PC-9 (cell line): ENCODE results near the gene PRICKLE2. TPM values are rescaled to one million over a fixed set of nuclear protein-coding genes. Genes with fewer than 3 reads are reported as not detected.

ENCODE experiments used
- BruUV-seq: library from RNA; stranded (reverse); fragments of 400-500 nt; replicated peaks from 2 replicates; lab custom pipeline; 2021; lab: Mats Ljungman, UMichigan
- CTCF ChIA-PET: fragments of 300-600 bp; sonication (Branson Sonifier 250); formaldehyde crosslinking; loops from one replicate; lab custom pipeline; 2022; ENCODE audit warnings: antibody characterized with exemption; lab: Charles Lee
- POLR2A ChIA-PET: fragments of 300-600 bp; sonication (Branson Sonifier 250); formaldehyde crosslinking; loops from one replicate; lab custom pipeline; 2022; ENCODE audit warnings: antibody characterized with exemption; ENCODE audit not compliant: unreplicated experiment; lab: Charles Lee
- DNase-seq, 2 experiments: peaks; one replicate each; pipeline versions ENCODE4 v3.0.0 to v3.0.0-alpha.2; 2015 to 2022; ENCODE audit warnings: mixed read lengths in 1 of 2
- H2AFZ ChIP-seq: fragments of 200-600 bp; sonication (generic); 2 replicates; pipeline ENCODE4 v1.8.1; 2017; ENCODE audit warnings: antibody characterized with exemption
- H3F3A ChIP-seq: fragments of 200-600 bp; sonication (generic); 2 replicates; pipeline ENCODE4 v1.8.1; 2017; ENCODE audit warnings: antibody characterized with exemption, mild to moderate bottlenecking, low read depth; ENCODE audit not compliant: insufficient read depth
- H3K27ac ChIP-seq: fragments of 200-600 bp; sonication (generic); 2 replicates; pipeline ENCODE4 v1.6.1; 2016; ENCODE audit warnings: mixed run types
- H3K27me3 ChIP-seq: fragments of 200-600 bp; sonication (generic); 2 replicates; pipeline ENCODE4 v1.6.1; 2016; ENCODE audit warnings: low read depth, mixed run types; ENCODE audit not compliant: insufficient read depth
- H3K36me3 ChIP-seq: fragments of 200-600 bp; sonication (generic); 2 replicates; pipeline ENCODE4 v1.6.1; 2016; ENCODE audit warnings: low read depth, mixed run types
- H3K4me1 ChIP-seq: fragments of 200-600 bp; sonication (generic); replicated peaks from 2 replicates; pipeline ENCODE4 v1.6.1; 2016; ENCODE audit warnings: mixed run types; ENCODE audit not compliant: insufficient read depth
- H3K4me2 ChIP-seq: fragments of 200-600 bp; sonication (generic); 2 replicates; pipeline ENCODE4 v1.6.1; 2017; ENCODE audit warnings: mixed run types
- H3K4me3 ChIP-seq: fragments of 200-600 bp; sonication (generic); 2 replicates; pipeline ENCODE4 v1.6.1; 2016; ENCODE audit warnings: mixed run types
- H3K79me2 ChIP-seq: fragments of 200-600 bp; sonication (generic); 2 replicates; pipeline ENCODE4 v1.6.1; 2017; ENCODE audit warnings: low read depth, mixed run types
- H3K9me2 ChIP-seq: fragments of 200-600 bp; sonication (generic); 2 replicates; pipeline ENCODE4 v1.8.1; 2017; ENCODE audit warnings: mild to moderate bottlenecking; ENCODE audit not compliant: insufficient read depth
- H3K9me3 ChIP-seq: fragments of 200-600 bp; sonication (generic); 2 replicates; pipeline ENCODE4 v1.8.1; 2016; ENCODE audit warnings: low read depth; ENCODE audit not compliant: insufficient read depth
- H4K20me1 ChIP-seq: fragments of 200-600 bp; sonication (generic); 2 replicates; pipeline ENCODE4 v1.8.1; 2017; ENCODE audit not compliant: insufficient read depth
- EZH2 ChIP-seq: fragments of 200-600 bp; sonication (generic); IDR thresholded peaks from 2 replicates; pipeline ENCODE4 v1.8.0; 2017; ENCODE audit warnings: antibody characterized with exemption, low read depth
- intact Hi-C: fragments of 100-400 bp; cut with micrococcal nuclease; formaldehyde crosslinking; loops from one replicate; pipeline ENCODE4 v1.10.0; 2022; ENCODE audit not compliant: unreplicated experiment
- total RNA-seq: library from RNA; stranded (reverse); gene quantifications from 2 replicates; pipeline ENCODE4 v1.2.3, GENCODE V29; 2021
- TF ChIP-seq, protein P1 (sequence below): fragments of 200-600 bp; sonication (generic); conservative IDR thresholded peaks from 2 replicates; pipeline ENCODE4 v1.6.1; 2017; ENCODE audit warnings: mixed run types, antibody characterized with exemption, mild to moderate bottlenecking, moderate library complexity

PRICKLE2 gene
- total RNA-seq, 1 experiment from 2014 or later: 7.9 TPM

DNA sequence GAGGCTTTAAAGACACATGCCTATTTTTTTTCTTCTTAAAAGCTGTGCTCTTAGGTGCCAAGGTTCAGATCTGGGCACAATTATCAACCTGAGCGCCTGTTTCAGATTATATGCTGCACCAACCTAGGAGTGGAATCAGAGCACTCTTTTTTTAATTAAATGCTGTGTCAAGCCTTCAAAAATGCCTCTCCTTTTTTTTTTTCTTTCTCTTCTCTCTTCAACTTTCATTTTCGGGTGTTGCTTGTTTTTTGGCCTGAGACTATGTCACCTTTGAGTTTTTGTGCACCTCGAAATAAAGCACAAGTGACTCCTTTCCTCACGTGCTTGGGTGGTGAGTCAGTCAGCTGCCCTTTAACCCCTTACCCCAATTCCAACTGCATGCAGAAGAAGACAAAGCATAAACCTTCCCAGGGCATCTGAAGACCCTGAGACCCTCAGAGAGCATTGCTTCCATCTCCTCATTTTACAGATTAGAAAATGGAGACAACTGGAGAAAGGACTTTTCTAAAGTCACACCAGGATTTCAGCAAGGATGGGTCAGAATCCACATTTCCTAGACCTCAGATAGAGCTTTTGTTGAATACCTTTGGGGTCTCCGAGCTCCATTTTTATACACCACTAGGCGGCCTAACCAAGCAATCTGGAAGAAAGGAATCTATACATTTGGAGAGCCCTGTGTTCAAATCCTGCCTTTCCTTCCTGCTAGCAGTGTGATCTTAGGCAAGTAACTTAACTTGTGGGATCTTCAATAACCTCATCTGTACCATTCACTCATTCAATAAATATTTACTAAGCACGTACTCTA, 631 bp upstream of the PRICKLE2 start:
- BruUV-seq: no TSS peak
- Histone ChIP-seq H3K4me1 (no peaks in the 10 kb centered on the region), H3K9me3 (no peaks in the 10 kb centered on the region), H3K9me2 (no peaks in the 10 kb centered on the region), H3K36me3 (no peaks in the 10 kb centered on the region), H4K20me1 (no peaks in the 10 kb centered on the region), H3K27me3 (no peaks in the 10 kb centered on the region), H2AFZ (no peak overlapping the region), H3K79me2 (no peaks in the 10 kb centered on the region), H3K27ac (no peak overlapping the region), H3K4me3 (no peak overlapping the region), H3K4me2 (no peak overlapping the region), H3F3A (no peaks in the 10 kb centered on the region)
- ChIA-PET CTCF (no interaction called here), POLR2A (interaction anchor here (0.6 kb wide), 2 partner anchors 29 to 1801 kb away, joined by 3 to 4 read pairs; no protein-coding TSS in a partner anchor)
- intact Hi-C loops: no loop called here
- DNase-seq: no peak
- no peak for TF ChIP-seq EZH2
- TF ChIP-seq, protein P1, sequence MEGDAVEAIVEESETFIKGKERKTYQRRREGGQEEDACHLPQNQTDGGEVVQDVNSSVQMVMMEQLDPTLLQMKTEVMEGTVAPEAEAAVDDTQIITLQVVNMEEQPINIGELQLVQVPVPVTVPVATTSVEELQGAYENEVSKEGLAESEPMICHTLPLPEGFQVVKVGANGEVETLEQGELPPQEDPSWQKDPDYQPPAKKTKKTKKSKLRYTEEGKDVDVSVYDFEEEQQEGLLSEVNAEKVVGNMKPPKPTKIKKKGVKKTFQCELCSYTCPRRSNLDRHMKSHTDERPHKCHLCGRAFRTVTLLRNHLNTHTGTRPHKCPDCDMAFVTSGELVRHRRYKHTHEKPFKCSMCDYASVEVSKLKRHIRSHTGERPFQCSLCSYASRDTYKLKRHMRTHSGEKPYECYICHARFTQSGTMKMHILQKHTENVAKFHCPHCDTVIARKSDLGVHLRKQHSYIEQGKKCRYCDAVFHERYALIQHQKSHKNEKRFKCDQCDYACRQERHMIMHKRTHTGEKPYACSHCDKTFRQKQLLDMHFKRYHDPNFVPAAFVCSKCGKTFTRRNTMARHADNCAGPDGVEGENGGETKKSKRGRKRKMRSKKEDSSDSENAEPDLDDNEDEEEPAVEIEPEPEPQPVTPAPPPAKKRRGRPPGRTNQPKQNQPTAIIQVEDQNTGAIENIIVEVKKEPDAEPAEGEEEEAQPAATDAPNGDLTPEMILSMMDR: no peak

DNA sequence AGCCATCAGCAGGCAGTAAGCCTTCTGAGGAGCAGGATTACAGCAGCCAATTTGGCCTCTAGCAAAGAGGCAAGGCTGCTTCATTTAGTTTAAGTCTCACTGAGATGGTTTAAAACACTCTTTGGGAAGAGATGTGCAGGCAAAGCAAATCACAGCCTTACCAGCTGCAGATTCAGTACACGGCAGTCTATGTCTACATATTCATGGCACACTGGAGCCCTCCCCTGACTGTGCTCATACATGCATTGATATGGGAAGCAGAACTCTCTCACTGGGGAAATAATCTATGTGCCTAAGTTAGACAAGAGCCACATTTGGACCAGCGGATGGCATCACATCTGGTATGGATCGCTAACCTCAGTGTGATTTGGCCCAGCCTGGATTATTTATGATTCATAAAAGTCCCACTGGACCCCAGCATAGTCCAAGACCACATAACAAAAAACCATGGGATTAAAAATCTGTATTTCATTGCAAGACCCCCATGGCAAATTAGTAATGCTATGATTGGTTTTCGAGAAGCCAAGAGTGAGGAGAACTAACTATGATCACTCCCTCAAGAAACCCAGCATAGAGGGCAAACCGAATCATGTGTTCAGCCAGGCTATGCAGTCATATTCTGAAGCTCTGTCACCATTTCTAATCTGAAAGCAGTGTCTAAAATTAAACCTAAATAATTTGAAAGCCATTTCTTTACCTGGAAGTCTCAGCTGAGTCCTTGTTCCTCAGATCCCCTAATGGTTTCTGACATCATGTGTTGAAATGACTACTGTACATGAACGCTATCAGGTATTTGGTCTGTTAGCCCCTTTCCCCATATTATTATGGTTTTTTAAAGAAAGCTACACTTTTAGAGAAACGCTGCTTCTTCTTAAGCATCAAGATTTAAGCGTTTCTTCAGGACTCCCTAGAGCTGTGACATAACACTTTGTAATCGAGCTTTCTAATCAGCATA, 1.2 kb downstream of the PRICKLE2 start:
- Histone ChIP-seq H4K20me1 (no peaks in the 10 kb centered on the region), H3F3A (no peaks in the 10 kb centered on the region), H3K36me3 (no peaks in the 10 kb centered on the region), H3K27me3 (no peaks in the 10 kb centered on the region), H2AFZ (no peak overlapping the region), H3K9me2 (no peaks in the 10 kb centered on the region), H3K9me3 (no peaks in the 10 kb centered on the region), H3K4me1 (no peaks in the 10 kb centered on the region), H3K27ac (no peak overlapping the region), H3K79me2 (no peaks in the 10 kb centered on the region), H3K4me3 (no peak overlapping the region), H3K4me2 (no peak overlapping the region)
- TF ChIP-seq EZH2: no peak
- TF ChIP-seq, protein P1: no peak
- DNase-seq: no peak
- BruUV-seq: no TSS peak
- intact Hi-C loops: no loop called here
- POLR2A ChIA-PET: no interaction called here
- CTCF ChIA-PET: no interaction called here

DNA sequence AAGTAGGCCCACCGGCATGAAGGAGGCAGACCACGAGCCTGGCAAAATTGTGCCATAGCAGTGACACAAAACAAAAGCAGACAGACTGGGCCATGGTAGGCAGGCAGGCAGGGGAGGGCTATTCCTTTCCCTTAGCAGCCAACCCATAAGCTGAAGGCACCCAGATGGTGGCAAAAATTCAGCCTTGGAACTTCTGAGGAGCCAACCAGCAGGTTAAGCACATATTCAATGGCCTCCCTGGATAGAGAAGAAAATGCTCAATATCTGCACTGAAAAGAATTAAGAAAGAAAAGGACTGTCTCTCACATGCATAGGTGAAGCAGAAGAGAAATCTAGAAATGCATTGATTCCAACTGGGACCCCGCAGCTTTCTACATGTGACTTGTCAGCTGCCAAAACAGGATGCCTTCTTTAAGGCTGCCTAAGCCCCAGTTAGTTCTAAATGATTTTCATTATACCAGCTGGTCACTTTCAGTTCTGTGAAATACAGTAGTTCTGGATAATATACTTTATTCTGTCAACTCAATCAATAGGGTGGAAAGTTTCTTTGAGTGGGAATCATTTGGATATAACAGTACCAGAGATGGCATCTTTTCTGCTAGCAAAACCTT, 2.7 kb downstream of the PRICKLE2 start:
- TF ChIP-seq, protein P1: no peak
- TF ChIP-seq EZH2: no peak
- ChIA-PET POLR2A (no interaction called here), CTCF (no interaction called here)
- Histone ChIP-seq H3K27me3 (no peaks in the 10 kb centered on the region), H3K9me3 (no peaks in the 10 kb centered on the region), H4K20me1 (no peaks in the 10 kb centered on the region), H2AFZ (no peak overlapping the region), H3K4me2 (no peak overlapping the region), H3K4me1 (no peaks in the 10 kb centered on the region), H3K27ac (no peak overlapping the region), H3K36me3 (no peaks in the 10 kb centered on the region), H3F3A (no peaks in the 10 kb centered on the region), H3K79me2 (no peaks in the 10 kb centered on the region), H3K9me2 (no peaks in the 10 kb centered on the region), H3K4me3 (no peak overlapping the region)
- intact Hi-C loops: no loop called here
- BruUV-seq: no TSS peak
- no peak for DNase-seq
